Neural cell (in vitro differentiated cells): ENCODE measurements around the gene SH3PXD2A. TPM values are rescaled to one million over a fixed set of nuclear protein-coding genes. Genes with fewer than 3 reads are reported as not detected.

Experiments
- H2AFZ ChIP-seq: fragments of 200-600, 300-800 bp; sonication (generic), shearing (Covaris generic); 2 replicates; pipeline ENCODE4 v1.6.0; 2014; ENCODE audit warnings: low read depth, mild to moderate bottlenecking, antibody characterized with exemption, low read length, moderate library complexity
- H3F3A ChIP-seq: fragments of 200-600 bp; shearing (Covaris generic); 2 replicates; pipeline ENCODE4 v1.6.1; 2016; ENCODE audit warnings: mild to moderate bottlenecking, moderate library complexity, mixed read lengths, antibody characterized with exemption, low read length; ENCODE audit not compliant: insufficient read depth, poor library complexity, severe bottlenecking
- H3K27ac ChIP-seq: fragments of 200-600, 300-800 bp; sonication (generic), shearing (Covaris generic); 2 replicates; pipeline ENCODE4 v1.5.1; 2014; ENCODE audit warnings: mild to moderate bottlenecking, low read length, moderate library complexity
- H3K27me3 ChIP-seq: fragments of 300-800, 200-600 bp; sonication (generic), shearing (Covaris generic); 2 replicates; pipeline ENCODE4 v1.6.0; 2014; ENCODE audit warnings: mild to moderate bottlenecking, low read depth, low read length, moderate library complexity; ENCODE audit not compliant: insufficient read depth
- H3K36me3 ChIP-seq: fragments of 300-800, 200-600 bp; sonication (generic), shearing (Covaris generic); 2 replicates; pipeline ENCODE4 v1.5.1; 2014; ENCODE audit warnings: mild to moderate bottlenecking, antibody characterized with exemption, low read length, moderate library complexity; ENCODE audit not compliant: insufficient read depth
- H3K4me2 ChIP-seq: fragments of 300-800, 200-600 bp; sonication (generic), shearing (Covaris generic); 2 replicates; pipeline ENCODE4 v1.6.0; 2014; ENCODE audit warnings: mild to moderate bottlenecking, low read length
- H3K4me3 ChIP-seq: fragments of 300-800, 200-600 bp; sonication (generic), shearing (Covaris generic); 2 replicates; pipeline ENCODE4 v1.5.1; 2014; ENCODE audit warnings: mild to moderate bottlenecking, low read length, moderate library complexity
- H3K79me2 ChIP-seq: fragments of 200-600 bp; shearing (Covaris generic); replicated peaks from 2 replicates; pipeline ENCODE4 v1.6.0; 2014; ENCODE audit warnings: mild to moderate bottlenecking, low read length, moderate library complexity; ENCODE audit not compliant: insufficient read depth
- H3K9ac ChIP-seq: fragments of 300-800, 200-600 bp; sonication (generic), shearing (Covaris generic); 2 replicates; pipeline ENCODE4 v1.6.1; 2016; ENCODE audit warnings: mild to moderate bottlenecking, low read length, mixed read lengths
- H3K9me2 ChIP-seq: fragments of 200-600 bp; shearing (Covaris generic); 2 replicates; pipeline ENCODE4 v1.6.1; 2016; ENCODE audit warnings: mild to moderate bottlenecking, low read length, mixed read lengths; ENCODE audit not compliant: insufficient read depth
- H3K9me3 ChIP-seq: fragments of 200-600, 300-800 bp; sonication (generic), shearing (Covaris generic); 2 replicates; pipeline ENCODE4 v1.6.1; 2016; ENCODE audit warnings: mild to moderate bottlenecking, mixed run types, low read length, moderate library complexity, mixed read lengths
- H4K20me1 ChIP-seq: fragments of 200-600 bp; shearing (Covaris generic); 2 replicates; pipeline ENCODE4 v1.6.1; 2016; ENCODE audit warnings: mild to moderate bottlenecking, mixed run types; ENCODE audit not compliant: insufficient read depth
- EP300 ChIP-seq: fragments of 450-650 bp; conservative IDR thresholded peaks from 2 replicates; pipeline ENCODE4 v1.6.1; 2014; ENCODE audit warnings: antibody characterized with exemption, mild to moderate bottlenecking, moderate library complexity; ENCODE audit not compliant: poor library complexity, severe bottlenecking
- EZH2 ChIP-seq: fragments of 200-600, 300-800 bp; shearing (Covaris generic), sonication (generic); IDR thresholded peaks from 2 replicates; pipeline ENCODE4 v1.6.1; 2014; ENCODE audit warnings: antibody characterized with exemption, low read length, borderline replicate concordance, mild to moderate bottlenecking; ENCODE audit not compliant: insufficient read depth, poor library complexity, severe bottlenecking
- MXI1 ChIP-seq: fragments of 450-650 bp; conservative IDR thresholded peaks from 2 replicates; pipeline ENCODE4 v1.6.1; 2014; ENCODE audit warnings: antibody characterized with exemption, mild to moderate bottlenecking; ENCODE audit not compliant: poor library complexity, severe bottlenecking
- POLR2AphosphoS5 ChIP-seq: IDR thresholded peaks from 2 replicates; pipeline ENCODE4 v1.6.1; 2012
- RAD21 ChIP-seq: fragments of 450-650 bp; conservative IDR thresholded peaks from 2 replicates; pipeline ENCODE4 v1.6.1; 2014; ENCODE audit warnings: antibody characterized with exemption, mild to moderate bottlenecking, moderate library complexity
- SMC3 ChIP-seq: fragments of 450-650 bp; conservative IDR thresholded peaks from 2 replicates; pipeline ENCODE4 v1.6.1; 2014; ENCODE audit warnings: antibody characterized with exemption, mild to moderate bottlenecking, moderate library complexity; ENCODE audit not compliant: poor library complexity
- TAF1 ChIP-seq: IDR thresholded peaks from 2 replicates; pipeline ENCODE4 v1.6.1; 2012; ENCODE audit warnings: low read depth
- polyA plus RNA-seq: library from polyadenylated mRNA; depleted of rRNA; stranded (reverse); fragments of >200 nt; gene quantifications from 2 replicates; pipeline ENCODE4 v1.2.3, GENCODE V29; 2014
- TF ChIP-seq, protein P1 (sequence below): IDR thresholded peaks from 2 replicates; pipeline ENCODE4 v1.6.1; 2012; ENCODE audit warnings: borderline replicate concordance
- TF ChIP-seq, protein P2 (sequence below): fragments of 450-650 bp; IDR thresholded peaks from 2 replicates; pipeline ENCODE4 v1.5.1; 2014; ENCODE audit warnings: antibody characterized with exemption, mild to moderate bottlenecking, moderate library complexity; ENCODE audit not compliant: poor library complexity, severe bottlenecking

The SH3PXD2A gene
- polyA plus RNA-seq, 1 donor from 2014 or later = 5.2 TPM

GRCh38 chr10:103715430-103715829, 139.9 kb downstream of the SH3PXD2A start (continued):
- TF ChIP-seq, protein P1, sequence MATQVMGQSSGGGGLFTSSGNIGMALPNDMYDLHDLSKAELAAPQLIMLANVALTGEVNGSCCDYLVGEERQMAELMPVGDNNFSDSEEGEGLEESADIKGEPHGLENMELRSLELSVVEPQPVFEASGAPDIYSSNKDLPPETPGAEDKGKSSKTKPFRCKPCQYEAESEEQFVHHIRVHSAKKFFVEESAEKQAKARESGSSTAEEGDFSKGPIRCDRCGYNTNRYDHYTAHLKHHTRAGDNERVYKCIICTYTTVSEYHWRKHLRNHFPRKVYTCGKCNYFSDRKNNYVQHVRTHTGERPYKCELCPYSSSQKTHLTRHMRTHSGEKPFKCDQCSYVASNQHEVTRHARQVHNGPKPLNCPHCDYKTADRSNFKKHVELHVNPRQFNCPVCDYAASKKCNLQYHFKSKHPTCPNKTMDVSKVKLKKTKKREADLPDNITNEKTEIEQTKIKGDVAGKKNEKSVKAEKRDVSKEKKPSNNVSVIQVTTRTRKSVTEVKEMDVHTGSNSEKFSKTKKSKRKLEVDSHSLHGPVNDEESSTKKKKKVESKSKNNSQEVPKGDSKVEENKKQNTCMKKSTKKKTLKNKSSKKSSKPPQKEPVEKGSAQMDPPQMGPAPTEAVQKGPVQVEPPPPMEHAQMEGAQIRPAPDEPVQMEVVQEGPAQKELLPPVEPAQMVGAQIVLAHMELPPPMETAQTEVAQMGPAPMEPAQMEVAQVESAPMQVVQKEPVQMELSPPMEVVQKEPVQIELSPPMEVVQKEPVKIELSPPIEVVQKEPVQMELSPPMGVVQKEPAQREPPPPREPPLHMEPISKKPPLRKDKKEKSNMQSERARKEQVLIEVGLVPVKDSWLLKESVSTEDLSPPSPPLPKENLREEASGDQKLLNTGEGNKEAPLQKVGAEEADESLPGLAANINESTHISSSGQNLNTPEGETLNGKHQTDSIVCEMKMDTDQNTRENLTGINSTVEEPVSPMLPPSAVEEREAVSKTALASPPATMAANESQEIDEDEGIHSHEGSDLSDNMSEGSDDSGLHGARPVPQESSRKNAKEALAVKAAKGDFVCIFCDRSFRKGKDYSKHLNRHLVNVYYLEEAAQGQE = no peak

- no peaks in the 10 kb centered on the region for H3K27me3 ChIP-seq
- no peaks in the 10 kb centered on the region for H4K20me1 ChIP-seq
- no peak overlapping the region for H3K9ac ChIP-seq
- no peaks in the 10 kb centered on the region for H3F3A ChIP-seq
- H3K9me3 ChIP-seq = no peaks in the 10 kb centered on the region
- H3K36me3 ChIP-seq = no peaks in the 10 kb centered on the region
- no peak for TF ChIP-seq POLR2AphosphoS5
- no peak for TF ChIP-seq MXI1
- TF ChIP-seq, protein P2, sequence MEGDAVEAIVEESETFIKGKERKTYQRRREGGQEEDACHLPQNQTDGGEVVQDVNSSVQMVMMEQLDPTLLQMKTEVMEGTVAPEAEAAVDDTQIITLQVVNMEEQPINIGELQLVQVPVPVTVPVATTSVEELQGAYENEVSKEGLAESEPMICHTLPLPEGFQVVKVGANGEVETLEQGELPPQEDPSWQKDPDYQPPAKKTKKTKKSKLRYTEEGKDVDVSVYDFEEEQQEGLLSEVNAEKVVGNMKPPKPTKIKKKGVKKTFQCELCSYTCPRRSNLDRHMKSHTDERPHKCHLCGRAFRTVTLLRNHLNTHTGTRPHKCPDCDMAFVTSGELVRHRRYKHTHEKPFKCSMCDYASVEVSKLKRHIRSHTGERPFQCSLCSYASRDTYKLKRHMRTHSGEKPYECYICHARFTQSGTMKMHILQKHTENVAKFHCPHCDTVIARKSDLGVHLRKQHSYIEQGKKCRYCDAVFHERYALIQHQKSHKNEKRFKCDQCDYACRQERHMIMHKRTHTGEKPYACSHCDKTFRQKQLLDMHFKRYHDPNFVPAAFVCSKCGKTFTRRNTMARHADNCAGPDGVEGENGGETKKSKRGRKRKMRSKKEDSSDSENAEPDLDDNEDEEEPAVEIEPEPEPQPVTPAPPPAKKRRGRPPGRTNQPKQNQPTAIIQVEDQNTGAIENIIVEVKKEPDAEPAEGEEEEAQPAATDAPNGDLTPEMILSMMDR = no peak
- TF ChIP-seq RAD21 = no peak
- no peak for TF ChIP-seq TAF1
- TF ChIP-seq, protein P1 = no peak
- no peak for TF ChIP-seq EP300
- TF ChIP-seq EZH2 = no peak
- TF ChIP-seq SMC3 = no peak
- no peak overlapping the region for H3K4me2 ChIP-seq
- H3K79me2 ChIP-seq = no peaks in the 10 kb centered on the region
- no peaks in the 10 kb centered on the region for H3K9me2 ChIP-seq
- H3K27ac ChIP-seq = no peak overlapping the region
- H2AFZ ChIP-seq = no peak overlapping the region
- H3K4me3 ChIP-seq = no peak overlapping the region
These were observed 141.0 kb downstream of the SH3PXD2A start for GRCh38 chr10:103714232-103714891.
